Activated T-cell treated with anti-CD3 and anti-CD28 coated beads, Interleukin-2, amount 50 U/mL, for 48 hours (primary cell): Measurements from ENCODE around the gene TPSB2.
"Not testable (repeated sequence)": the region's sequence is repeated elsewhere in the genome, so short reads cannot be mapped to it uniquely, and the experiment has no call there.

Experiments
- DNase-seq, 2 experiments: peaks; one replicate each; pipeline ENCODE4 v3.0.0-alpha.2; 2020

TPSB2 gene

DNA sequence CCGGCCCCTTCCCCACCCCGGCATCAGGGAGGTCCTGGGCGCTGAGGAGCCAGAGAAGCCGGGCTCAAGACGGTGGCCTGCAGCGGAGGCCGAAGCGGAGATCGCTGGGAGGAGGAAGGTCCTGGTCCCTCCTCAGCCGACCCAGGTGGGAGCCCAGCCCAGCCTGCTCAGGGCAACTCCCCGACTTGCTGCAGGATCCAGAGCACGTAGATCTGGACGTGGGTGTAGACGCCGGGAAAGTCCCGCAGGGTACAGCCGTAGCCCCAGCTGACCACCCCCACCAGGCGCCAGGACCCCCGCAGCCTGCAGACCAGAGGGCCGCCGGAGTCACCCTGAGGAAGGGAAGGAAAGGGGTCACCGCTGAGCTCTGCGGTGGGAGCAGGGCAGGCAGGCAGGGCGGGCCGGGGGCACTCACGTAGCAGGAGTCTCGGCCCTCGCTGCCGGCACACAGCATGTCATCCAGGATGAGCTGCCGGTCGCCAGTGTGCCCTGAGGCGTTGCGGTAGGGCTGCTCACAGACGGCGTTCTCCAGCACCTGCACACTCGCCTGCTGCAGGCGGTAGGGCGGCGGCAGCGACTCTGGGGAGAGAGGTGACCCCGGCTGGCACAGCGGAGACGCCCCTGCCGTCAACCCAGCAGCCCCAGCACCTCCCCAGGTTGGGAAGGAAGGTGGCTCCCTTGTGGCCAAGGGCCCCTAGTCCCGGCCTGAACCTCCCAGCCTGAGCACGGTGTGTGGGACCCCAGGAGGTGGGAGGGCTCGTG lies 31.3 kb upstream of the TPSB2 start:
- no peak for DNase-seq

DNA sequence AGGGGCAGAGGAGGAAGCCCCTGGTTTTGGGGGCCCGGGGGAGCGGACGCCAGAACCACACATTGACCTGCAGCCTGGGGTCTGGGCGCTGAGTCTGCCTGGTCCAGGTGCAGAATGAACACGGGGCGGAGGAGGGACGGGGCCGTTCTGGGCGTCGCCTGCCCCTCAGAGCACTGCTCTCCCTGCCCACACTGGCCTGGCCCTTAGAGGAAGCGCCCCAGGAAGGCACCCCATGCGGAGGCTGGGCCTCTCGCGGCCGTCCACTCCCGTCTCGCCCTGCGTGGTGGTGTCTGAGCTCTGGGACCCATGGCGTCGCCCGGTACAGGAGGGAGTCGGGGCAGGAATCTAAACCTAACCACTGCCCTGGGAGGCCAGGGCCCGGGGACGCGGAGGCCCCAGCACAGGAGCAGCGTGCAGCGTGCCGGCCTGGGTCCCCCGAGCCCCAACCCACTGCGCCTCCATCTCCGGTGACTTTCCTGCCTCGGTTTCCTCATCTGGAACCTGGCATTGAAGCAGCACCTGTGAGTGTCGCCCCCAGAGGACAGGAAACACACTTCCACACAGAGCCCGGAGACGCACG lies 30.2 kb upstream of the TPSB2 start:
- DNase-seq: no peak

DNA sequence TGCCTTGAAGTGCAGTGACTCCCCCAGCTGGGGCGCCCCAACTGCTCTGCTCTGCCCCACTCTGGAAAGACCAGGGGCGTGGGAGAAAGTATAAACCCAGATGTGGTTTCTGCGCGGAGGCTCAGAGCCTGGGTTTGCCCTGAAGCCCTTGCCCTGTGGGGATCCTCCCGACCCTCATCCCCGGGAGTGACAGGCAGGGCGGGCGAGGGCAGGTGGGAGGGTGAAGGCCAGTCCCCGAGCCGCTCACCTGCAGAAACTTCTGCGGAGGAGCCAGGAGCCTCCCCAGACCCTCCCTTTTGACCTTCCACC lies 29.7 kb upstream of the TPSB2 start:
- DNase-seq: no peak

DNA sequence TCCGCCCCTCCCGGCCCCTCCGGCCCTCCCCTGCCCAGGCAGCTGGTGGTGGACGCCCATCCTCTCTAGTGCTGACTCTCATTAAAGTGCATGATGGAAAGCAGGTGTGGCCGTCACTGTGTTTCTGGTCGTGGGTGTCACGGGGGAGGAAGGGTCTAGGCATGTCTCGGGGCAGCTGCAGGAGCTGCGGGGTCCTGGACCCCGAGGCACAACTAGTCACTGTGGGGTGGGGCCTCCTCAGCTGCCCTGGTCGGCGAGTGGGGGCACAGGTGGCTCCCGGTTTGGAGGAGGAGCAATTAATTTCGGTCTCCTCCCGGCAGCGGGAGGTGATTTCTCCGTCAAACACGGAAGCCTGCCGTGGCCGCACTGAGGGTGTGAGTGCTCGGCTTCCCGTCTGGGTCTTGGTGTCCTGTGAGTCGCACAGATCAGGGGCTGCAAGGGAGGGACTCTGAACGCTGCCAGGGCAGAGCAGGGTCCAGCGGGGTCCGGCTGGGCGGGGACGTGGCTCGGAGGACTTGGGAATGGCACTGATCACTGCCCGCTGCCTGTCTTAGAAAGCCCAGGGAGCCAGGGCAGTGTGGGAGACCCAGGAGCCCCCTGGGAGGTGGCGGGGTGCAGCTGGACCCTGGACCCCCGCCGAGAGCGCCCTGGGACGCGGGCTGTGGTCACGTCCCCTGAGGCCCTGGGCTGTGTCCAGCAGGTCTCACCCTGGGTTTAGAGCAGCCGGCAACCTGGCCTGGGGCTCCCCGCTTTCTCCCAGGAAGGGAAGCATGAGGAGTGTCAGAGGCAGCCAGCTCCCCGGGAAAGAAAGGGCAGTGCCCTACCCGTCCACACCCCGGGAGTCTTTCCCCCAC lies 29.1 kb upstream of the TPSB2 start:
- no peak for DNase-seq

DNA sequence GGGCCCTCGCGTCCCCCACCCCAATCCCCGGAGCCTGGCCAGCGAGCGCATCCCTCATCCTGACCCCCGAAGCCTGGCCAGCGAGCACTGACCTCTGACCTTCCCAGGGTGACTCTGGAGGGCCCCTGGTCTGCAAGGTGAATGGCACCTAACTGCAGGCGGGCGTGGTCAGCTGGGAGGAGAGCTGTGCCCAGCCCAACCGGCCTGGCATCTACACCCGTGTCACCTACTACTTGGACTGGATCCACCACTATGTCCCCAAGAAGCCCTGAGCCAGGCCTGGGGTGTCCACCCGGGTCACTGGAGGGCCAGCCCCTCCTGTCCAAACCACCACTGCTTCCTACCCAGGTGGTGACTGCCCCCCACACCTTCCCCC lies 28.2 kb upstream of the TPSB2 start:
- no peak for DNase-seq

DNA sequence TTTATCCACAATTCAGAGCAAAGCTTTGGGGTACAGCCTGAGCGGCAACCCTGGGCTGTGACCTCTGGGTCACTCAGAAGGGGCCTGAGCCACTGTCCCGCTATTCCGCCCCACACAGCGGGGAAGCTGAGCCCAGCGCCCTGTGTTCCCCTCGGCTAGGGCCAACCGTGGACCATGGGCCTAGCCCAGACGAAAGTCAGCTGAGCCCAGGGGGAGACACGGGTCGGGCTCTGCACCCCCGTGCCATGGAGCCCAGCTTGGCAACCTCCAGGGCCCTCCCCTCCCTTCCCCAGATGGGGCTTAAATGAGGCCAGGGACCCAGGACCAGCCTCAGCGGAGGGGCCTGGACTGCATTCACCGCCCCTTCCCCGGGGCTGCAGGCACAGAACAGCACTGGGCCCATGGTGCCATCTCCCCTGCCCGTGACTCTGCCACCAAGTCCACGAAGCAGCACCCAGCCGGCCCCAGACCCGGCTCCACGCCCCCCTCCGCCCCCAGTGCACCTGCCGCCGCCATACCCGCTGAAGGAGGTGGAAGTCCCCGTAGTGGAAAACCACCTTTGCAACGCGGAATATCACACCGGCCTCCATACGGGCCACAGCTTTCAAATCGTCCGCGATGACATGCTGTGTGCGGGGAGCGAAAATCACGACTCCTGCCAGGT lies 27.7 kb upstream of the TPSB2 start:
- no peak for DNase-seq

DNA sequence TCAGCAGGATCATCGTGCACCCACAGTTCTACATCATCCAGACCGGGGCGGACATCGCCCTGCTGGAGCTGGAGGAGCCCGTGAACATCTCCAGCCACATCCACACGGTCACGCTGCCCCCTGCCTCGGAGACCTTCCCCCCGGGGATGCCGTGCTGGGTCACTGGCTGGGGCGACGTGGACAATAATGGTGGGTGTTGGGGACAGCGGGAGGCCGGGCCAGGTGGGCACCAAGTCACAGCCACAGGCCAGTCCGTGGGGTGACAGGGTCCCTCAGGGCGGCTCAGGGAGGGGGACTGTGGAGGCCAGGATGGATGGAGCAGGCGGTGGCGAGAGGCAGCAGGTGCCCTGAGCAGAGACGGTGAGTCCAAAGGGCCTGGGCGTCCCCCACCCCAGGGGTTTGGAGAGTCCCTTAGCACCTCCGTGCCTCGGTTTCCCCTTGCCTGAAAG lies 26.9 kb upstream of the TPSB2 start:
- DNase-seq: no peak

DNA sequence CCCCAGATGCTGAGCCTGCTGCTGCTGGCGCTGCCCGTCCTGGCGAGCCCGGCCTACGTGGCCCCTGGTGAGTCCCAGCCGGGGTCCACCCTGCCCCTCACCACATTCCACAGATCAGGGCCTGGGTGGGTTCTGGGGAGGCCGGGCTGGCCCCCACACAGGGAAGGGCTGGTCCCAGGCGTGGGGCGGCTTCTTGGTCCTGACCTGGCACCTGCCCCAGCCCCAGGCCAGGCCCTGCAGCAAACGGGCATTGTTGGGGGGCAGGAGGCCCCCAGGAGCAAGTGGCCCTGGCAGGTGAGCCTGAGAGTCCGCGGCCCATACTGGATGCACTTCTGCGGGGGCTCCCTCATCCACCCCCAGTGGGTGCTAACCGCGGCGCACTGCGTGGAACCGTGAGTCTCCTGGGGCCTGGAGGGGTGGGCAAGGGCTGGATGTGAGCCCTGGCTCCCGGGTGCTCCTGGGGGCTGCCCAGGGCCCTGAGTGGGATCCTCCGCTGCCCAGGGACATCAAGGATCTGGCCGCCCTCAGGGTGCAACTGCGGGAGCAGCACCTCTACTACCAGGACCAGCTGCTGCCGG lies 26.4 kb upstream of the TPSB2 start:
- not testable (repeated sequence) for DNase-seq

DNA sequence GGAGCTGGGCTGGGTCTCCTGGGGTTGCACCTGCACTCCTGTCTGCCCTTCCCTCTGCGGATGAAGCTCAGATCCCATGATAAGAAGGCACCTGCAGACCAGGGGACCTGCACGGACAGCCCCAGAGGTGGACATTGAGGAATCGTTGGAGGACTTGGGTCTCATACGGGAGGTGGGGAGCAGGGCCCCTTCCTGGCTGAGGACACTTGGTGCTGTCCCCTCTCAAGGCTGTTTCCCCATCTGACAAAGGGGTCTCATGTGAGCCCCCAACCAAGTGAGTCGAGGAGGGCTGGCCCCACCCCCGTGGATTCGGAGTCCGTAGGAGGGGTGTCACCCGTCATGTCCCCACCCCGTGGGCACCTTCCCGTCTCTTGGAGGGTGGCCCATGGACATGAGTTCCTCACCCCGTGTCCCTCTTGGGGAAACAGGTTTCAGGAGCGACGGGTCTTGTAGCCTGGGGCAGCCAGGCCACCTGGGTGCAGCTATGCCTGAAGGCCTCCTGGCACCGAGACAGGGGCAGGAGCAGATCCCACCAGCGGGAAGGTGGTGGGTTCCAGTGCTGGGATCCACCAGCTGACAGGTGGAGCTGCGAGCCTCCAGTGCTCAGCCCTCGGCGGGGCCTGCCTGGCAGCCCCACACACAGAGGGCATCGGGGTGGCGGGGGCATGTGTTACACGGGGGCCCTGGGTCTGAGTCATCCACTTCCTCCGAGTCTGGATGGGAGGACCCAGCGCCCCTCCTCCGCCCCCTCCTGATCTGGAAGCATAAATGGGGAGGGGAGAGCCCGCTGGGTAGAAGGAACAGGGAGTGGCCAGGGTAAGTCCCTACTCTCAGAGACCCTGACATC lies 25.5 kb upstream of the TPSB2 start, which contains the start of gene TPSD1:
Gene TPSD1 (plus strand): TSS at position 794 of the 847 bp plus-strand sequence. CDS start 212 bp downstream, outside the sequence.
- not testable (repeated sequence) for DNase-seq

DNA sequence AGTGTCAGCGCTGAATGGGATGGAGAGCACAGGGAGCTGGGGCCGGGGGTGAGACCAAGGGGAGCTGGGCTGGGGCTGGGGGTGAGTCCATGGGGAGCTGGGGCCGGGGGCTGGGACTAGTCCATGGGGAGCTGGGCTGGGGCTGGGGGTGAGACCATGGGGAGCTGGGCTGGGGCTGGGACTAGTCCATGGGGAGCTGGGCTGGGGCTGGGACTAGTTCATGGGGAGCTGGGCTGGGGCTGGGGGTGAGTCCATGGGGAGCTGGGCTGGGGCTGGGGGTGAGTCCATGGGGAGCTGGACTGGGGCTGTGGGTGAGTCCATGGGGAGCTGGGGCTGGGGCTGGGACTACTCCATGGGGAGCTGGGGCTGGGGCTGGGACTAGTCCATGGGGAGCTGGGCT lies 24.8 kb upstream of the TPSB2 start:
- not testable (repeated sequence) for DNase-seq

DNA sequence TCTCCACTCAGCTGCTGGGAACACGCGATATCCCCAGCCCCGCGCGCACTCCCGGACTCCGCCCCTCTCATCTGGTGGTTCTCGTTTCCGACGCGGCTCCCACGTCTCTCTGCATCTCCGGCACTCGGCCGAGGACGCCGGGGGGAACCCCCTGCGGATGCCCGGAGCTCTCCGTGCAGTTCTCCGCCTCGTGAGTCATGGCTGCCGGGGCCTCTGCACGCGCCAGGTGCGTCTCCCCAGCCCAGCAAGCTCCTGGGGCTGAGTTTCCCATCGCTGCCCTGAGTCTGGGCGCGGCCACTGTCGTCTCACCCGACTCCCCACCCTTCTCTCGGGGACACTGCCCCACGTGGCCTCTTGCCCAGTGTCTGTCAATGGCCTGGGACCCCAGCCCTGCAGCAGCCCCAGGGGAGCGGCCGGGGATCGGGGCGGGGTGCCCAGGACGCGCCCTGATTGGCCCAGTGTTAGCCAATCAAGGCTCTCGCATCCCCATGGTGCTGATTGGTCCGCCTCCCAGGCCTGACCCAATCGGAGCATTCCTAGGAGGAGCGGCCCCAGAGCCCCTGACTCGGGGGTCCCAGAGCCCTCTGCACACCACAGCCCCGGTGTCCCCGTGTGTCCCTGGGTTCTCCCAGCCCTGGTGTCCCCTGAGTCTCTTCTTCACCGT lies 23.8 kb upstream of the TPSB2 start:
- DNase-seq: not testable (repeated sequence)

DNA sequence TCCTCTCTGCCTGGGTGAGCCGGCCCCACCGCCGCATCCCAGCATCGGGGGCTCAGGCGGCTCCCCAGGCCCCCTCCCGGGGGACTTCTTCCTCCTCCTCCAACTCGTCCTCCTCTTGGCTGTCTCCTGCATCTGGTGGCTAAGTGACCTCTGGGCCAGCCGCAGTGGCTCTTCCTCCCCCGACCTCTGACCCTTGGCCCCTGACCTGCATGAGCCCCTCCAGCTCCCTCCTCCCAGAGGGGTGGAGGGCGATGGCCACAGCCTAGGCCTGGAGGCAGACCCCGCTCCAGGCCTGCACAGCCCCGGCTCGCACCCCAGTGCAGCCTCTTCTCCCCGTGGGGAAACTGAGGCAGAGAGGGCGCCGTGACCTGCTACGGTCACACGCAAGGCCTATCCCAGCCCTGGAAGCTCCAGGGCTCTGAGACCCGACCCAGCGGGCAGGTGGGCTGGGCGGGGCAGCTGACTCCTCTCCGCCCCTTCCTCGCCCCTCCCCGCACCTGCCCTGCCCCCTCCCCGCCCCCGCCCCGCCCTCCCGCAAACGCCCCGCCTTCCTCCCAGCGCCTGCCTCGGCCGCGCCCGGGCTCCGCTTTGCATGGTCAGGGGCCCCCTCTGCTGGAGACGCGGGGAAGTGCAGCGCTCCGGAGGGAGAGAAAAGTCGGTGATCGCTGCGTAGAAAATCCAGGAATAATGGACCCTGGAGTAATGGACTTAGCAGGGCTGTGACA lies 19.2 kb upstream of the TPSB2 start:
- DNase-seq: not testable (repeated sequence)

DNA sequence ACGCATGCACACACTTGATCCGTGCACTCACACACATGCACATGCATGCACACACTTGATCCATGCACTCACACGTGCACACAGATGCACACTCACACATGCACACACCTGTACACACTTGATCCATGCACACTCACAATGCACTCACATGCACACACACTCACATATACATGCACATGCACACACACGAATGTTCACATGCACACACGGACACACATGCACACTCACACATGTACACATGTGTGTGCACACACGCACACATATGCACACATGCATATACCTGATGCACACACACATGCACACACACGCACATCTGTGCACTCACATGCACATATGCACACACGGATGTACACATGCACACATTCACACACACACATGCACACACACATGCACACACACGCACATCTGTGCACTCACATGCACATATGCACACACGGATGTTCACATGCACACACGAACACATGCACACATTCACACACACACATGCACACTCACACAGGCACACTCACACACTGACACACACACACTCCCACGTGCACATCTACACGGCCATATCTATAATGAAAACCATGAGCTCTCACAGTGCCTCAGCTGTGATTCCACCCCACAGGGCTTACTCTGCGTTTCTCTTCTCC lies 18.0 kb upstream of the TPSB2 start:
- not testable (repeated sequence) for DNase-seq

DNA sequence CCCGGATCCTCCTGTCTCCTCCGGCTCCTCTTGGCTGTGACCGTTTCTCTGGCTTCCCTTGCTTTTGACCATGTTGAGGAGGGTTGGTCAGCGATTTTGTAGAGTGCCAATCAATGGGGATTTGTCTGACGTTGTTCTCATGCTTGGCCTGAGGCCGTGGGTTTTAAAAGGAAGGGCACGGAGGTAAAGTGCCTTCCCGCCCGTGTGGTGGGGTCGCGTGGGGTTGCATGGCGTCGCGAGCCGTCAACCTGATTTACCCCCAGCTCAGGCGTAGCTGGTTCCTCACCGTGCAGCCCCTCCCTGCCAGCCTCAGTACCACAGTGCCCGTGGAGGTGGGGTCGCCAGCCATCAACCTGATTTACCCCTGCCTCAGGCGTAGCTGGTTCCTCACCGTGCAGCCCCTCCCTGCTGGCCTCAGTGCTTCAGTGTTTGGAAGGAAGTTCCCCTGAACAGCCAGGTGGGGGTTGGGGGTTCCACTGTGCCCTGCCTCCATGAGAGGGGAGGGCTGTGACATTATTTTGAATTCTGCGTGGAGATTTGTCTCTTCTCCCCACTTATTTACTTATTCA lies 15.6 kb upstream of the TPSB2 start:
- no peak for DNase-seq

DNA sequence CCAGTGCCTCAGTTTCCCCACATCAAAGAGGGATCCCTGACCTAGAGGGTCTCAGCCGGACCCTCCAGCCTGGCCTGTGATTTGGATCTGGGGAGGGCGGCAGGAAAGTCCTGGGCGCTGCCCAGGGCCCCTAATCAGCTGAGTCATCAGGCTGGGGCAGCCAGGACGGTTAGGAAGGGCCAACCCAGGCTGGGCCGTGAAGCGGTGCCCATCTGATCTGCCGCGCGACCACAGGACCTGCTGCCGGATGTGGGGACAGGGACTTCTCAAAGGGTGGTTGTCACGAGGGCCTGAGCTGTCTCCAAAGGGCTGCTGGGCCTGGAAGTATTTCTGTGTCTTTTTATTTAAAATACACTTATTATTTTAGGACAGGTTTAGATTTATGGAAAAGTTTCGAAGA lies 14.9 kb upstream of the TPSB2 start:
- DNase-seq: no peak

DNA sequence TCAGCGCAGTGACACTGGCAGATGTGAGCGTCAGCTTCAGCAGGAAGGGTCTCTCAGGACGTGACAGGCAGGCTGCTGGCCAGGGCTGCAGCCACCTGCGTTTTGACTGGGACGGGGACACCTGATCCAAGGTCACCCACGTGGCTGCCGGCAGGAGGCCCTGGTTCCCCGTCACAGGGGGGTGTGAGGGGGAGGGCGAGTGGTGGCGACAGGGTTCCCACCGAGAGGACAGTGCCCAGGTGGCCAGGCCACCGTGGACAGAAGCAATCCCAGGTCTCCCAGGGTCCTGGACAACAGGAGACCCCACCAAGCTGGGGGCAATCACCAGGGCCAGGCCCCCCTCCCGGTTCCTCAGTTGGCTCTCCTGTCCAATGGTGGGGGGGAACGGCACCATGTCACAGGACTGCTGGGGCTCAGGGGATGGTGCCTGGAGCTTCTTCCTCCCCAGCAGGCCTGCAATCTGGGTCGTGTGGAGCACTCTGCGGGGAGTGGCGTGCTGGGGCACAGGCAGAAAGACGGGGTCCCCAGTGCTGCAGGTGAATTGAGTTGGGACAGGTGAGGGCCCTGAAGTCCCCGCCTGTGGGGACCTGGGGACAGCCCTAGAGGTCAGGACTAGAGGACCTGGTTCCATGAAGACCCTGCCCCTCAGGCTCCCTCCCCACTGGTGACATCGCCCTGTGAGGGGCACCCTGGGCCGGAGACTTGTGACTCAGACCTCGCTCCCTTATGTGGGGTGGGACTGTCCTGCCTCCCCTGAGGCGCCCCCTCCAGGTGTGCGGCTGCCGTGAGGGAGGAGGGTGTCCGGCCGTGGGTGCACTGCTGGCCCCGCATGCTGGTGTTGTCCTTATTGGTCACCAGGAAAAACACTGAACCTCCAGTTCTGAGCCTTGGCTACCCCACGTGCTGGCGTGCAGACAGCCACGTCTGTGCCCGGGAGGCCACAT lies 14.2 kb upstream of the TPSB2 start:
- DNase-seq: not testable (repeated sequence)

DNA sequence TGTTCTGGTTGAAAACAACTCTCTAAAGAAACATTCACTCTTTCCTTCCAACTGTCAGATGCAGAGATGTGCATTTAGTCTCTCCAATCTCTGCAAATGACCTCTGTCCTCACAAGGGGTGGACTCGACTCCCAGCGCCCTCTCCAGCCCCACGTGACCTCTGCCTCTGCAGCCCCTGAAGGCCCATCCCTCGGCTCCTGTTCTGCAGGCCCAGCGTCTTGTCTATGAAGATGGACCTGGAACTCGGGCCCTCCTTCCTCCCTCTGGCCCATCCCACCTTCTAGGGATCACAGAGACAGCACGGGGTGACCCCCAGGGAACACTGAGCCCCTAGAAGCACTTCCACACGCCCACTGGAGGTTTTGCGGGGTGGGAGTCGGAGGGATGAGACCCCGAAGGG lies 13.4 kb upstream of the TPSB2 start:
- DNase-seq: not testable (repeated sequence)

DNA sequence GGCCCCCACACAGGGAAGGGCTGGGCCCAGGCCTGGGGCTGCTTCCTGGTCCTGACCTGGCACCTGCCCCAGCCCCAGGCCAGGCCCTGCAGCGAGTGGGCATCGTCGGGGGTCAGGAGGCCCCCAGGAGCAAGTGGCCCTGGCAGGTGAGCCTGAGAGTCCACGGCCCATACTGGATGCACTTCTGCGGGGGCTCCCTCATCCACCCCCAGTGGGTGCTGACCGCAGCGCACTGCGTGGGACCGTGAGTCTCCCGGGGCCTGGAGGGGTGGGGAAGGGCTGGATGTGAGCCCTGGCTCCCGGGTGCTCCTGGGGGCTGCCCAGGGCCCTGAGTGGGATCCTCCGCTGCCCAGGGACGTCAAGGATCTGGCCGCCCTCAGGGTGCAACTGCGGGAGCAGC lies 11.1 kb upstream of the TPSB2 start:
- not testable (repeated sequence) for DNase-seq

DNA sequence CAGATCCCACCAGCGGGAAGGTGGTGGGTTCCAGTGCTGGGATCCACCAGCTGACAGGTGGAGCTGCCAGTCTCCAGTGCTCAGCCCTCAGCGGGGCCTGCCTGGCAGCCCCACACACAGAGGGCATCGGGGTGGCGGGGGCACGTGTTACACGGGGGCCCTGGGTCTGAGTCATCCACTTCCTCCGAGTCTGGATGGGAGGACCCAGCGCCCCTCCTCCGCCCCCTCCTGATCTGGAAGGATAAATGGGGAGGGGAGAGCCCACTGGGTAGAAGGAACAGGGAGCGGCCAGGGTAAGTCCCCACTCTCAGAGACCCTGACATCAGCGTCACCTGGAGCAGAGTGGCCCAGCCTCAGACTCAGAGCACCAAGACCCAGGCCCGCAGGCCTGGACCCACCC lies 10.5 kb upstream of the TPSB2 start, which contains the start of gene TPSAB1:
Gene TPSAB1 (plus strand): TSS at position 270 of the 400 bp plus-strand sequence. CDS start 234 bp downstream, outside the sequence.
- not testable (repeated sequence) for DNase-seq
